GM18867 (cell line): ENCODE measurements around the gene SLC4A5.

ENCODE experiments used
- ATAC-seq: cut with Tn5 transposase; IDR thresholded peaks from one replicate; pipeline ENCODE4 v1.9.1; 2021; ENCODE audit warnings: mild to moderate bottlenecking, moderate library complexity; ENCODE audit not compliant: unreplicated experiment

The SLC4A5 gene

GRCh38 chr2:74275228-74275627 lies 68.0 kb downstream of the SLC4A5 start:
- no peak for ATAC-seq

- ATAC-seq, result no peak
Observed at GRCh38 chr2:74269667-74270066, 73.5 kb downstream of the SLC4A5 start.

GRCh38 chr2:74267068-74267467 lies 76.1 kb downstream of the SLC4A5 start:
- peak; percentile 55 for ATAC-seq

- ATAC-seq, result no peak
Observed at GRCh38 chr2:74264281-74264680, 78.9 kb downstream of the SLC4A5 start.

- no peak for ATAC-seq
Observed at GRCh38 chr2:74262681-74263080, 80.5 kb downstream of the SLC4A5 start.

GRCh38 chr2:74261204-74261864 lies 81.9 kb downstream of the SLC4A5 start:
- ATAC-seq, result no peak

- ATAC-seq, result no peak
Observed at GRCh38 chr2:74260495-74260894, 82.7 kb downstream of the SLC4A5 start.

- ATAC-seq, result no peak
Observed at GRCh38 chr2:74259733-74260132, 83.5 kb downstream of the SLC4A5 start.

GRCh38 chr2:74259191-74259590 lies 84.0 kb downstream of the SLC4A5 start:
- ATAC-seq, result no peak

GRCh38 chr2:74255660-74256213 lies 87.5 kb downstream of the SLC4A5 start:
- no peak for ATAC-seq

- no peak for ATAC-seq
Observed at GRCh38 chr2:74253971-74254310, 89.3 kb downstream of the SLC4A5 start.

GRCh38 chr2:74253306-74253970 lies 89.8 kb downstream of the SLC4A5 start:
- no peak for ATAC-seq

- no peak for ATAC-seq
Observed at GRCh38 chr2:74252862-74253261, 90.4 kb downstream of the SLC4A5 start.

GRCh38 chr2:74252036-74252435 lies 91.2 kb downstream of the SLC4A5 start:
- no peak for ATAC-seq

GRCh38 chr2:74250189-74250631 lies 93.0 kb downstream of the SLC4A5 start:
- ATAC-seq, result no peak

- ATAC-seq, result no peak
Observed at GRCh38 chr2:74249406-74250122, 93.7 kb downstream of the SLC4A5 start.

GRCh38 chr2:74246496-74247195 lies 96.6 kb downstream of the SLC4A5 start:
- no peak for ATAC-seq

- no peak for ATAC-seq
Observed at GRCh38 chr2:74244286-74244685, 98.9 kb downstream of the SLC4A5 start.

- no peak for ATAC-seq
Observed at GRCh38 chr2:74242354-74243071, 100.7 kb downstream of the SLC4A5 start.

- no peak for ATAC-seq
Observed at GRCh38 chr2:74239346-74239745, 103.9 kb downstream of the SLC4A5 start.

- ATAC-seq, result no peak
Observed at GRCh38 chr2:74238879-74239278, 104.3 kb downstream of the SLC4A5 start.
